GM18499 (cell line): Measurements from ENCODE around the gene PTPRM.

Experiments used
- ATAC-seq: cut with Tn5 transposase; IDR thresholded peaks from one replicate; pipeline ENCODE4 v1.9.1; 2021; ENCODE audit warnings: moderate number of reproducible peaks; ENCODE audit not compliant: insufficient read depth, unreplicated experiment

Gene PTPRM

DNA sequence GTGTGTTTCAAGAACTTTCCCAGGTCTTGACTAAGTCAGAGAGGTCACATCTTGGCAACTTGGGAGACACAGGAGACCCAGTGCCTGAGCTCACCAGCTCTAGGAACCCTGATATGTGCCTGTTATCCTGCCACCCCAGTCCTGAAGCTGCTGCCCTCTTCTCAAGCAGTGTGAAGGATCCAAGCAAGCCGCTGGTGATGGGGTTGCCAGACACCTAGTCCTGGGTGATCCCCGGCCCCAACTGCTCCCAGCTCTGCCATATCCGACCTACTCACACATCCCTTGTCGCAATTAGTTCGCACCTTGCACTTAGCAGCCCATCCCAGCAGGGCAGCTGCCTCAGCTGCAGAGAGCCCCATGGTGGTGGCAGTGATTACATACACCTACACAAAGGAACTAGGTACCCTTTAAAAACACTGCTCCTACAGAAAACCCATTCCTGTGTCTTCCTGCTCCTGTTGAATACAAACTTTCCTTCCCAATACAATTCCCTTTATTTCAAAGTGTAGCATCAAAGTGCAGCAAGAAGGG is 794.9 kb downstream of the PTPRM start:
- ATAC-seq: no peak

GRCh38 chr18:8362863-8363262 is 795.7 kb downstream of the PTPRM start:
- ATAC-seq: no peak

- ATAC-seq: no peak
Observed at GRCh38 chr18:8364385-8364784, 797.3 kb downstream of the PTPRM start.

DNA sequence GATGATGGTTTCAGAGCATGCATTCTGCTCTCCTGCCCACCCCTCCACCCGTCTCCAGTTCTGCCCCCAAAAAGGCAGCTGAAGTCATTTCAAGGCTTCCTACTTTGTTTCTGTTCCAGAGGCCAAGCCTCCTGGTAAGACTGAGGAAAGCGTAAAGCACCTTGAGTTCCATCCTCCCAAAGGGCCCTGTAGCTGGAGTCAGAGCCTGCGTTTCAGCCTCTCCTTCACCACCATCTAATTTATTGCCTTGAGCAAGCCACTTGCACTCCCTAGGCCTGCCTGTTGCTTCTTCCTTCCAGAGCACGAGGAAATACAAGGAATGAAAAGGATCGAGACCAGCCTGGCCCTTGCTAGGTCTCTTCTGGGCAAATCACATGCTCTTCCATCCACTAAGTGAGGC is 797.9 kb downstream of the PTPRM start:
- no peak for ATAC-seq

DNA sequence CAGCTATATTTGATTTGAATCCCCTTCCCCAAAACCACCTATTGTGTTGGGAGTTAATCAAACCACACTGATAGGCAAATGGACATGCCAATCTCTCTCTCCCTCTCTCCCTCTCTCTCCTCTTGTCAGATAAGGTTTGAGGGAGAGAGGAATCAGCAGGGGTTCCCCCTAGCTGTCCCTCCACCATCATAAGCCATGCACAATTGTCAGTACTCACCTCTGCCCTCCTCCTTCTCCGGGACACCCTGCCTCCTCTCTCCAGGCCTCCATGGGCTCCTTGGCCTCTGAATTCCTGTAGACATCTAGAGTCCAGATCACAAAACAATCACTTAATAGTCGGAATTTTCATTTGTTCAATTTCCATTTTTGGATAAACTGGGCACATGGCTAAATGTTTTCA is 798.4 kb downstream of the PTPRM start:
- ATAC-seq: no peak

DNA sequence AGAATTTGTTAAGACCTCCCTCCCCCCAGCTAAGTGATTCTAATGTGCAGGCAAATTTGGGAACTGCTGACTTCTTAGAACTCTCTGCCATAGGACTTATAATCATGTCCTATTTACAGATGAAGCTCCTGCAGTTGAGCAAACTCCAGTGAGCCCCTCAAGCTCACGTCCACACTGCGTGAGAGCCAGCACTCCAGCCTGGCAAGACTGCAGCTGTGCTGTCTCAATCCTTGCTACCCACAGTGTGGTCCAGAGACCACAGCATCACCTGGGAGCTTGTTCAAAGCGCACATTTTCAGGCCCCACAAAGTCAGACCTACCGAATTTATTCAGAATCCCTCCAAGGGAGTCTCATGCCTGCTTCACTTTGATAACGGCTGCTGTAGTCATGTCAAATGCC is 799.0 kb downstream of the PTPRM start:
- ATAC-seq: no peak

GRCh38 chr18:8366656-8367055 is 799.5 kb downstream of the PTPRM start:
- no peak for ATAC-seq

- ATAC-seq: no peak
Observed at GRCh38 chr18:8367217-8367988, 800.3 kb downstream of the PTPRM start.

GRCh38 chr18:8368512-8369217 is 801.5 kb downstream of the PTPRM start:
- no peak for ATAC-seq

- no peak for ATAC-seq
Observed at GRCh38 chr18:8373486-8373885, 806.4 kb downstream of the PTPRM start.

DNA sequence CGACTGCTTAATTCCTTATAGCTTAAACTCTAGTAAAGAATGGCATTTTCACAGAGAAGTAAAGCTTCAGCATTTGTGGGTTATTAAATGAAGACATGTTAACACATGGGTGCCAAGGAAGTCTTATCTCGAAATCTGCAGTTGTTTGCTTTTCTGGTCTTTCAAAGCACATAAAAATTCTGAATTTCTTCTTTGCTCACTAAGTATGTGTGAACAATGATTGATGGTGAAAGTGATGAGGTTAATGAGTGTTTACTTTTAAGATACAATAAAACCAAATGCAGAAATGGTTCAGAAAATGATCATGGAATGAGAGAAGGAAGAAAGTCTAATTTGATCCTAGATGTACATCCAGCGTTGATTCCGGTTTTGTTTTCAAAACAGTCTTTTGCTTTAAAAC is 807.6 kb downstream of the PTPRM start:
- no peak for ATAC-seq

- ATAC-seq: no peak
Observed at GRCh38 chr18:8375249-8375648, 808.1 kb downstream of the PTPRM start.

- ATAC-seq: no peak
Observed at GRCh38 chr18:8376113-8376512, 809.0 kb downstream of the PTPRM start.

- ATAC-seq: no peak
Observed at GRCh38 chr18:8379187-8379941, 812.2 kb downstream of the PTPRM start.

DNA sequence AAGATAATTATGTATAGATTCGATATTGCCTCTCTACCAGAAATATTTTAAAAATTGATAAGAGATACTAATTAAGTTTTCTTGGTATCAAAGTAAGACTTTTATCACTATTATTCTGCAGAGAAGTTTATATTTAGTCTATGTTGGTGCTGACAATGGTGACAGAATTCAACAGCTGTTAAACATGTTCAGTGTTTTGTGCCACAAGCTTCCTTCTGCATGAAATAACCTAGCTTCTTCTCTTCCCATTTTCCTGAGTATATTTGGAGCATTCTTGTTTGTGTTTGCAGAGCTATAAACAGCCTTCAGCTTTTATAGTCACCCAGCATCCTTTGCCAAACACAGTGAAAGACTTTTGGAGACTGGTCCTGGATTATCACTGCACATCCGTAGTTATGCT is 812.9 kb downstream of the PTPRM start:
- ATAC-seq: no peak

DNA sequence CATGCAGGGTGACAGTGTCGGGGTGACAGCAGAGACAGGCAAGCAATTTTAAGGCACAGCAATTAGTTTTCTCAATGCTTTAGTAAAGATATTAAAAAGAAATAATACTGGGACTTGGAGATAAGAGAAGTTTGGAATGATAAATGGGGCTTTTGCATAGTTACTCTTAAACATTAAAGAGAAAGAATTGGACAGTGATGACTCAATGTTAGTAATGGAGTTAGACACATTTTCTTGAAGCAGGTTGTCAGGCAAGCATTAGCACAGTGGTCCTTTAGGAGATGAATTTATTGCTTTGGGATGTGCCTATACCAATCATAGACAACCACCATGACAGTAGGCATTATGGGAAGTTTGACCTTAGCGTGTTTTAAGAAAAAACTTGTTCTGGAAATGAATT is 813.8 kb downstream of the PTPRM start:
- no peak for ATAC-seq

DNA sequence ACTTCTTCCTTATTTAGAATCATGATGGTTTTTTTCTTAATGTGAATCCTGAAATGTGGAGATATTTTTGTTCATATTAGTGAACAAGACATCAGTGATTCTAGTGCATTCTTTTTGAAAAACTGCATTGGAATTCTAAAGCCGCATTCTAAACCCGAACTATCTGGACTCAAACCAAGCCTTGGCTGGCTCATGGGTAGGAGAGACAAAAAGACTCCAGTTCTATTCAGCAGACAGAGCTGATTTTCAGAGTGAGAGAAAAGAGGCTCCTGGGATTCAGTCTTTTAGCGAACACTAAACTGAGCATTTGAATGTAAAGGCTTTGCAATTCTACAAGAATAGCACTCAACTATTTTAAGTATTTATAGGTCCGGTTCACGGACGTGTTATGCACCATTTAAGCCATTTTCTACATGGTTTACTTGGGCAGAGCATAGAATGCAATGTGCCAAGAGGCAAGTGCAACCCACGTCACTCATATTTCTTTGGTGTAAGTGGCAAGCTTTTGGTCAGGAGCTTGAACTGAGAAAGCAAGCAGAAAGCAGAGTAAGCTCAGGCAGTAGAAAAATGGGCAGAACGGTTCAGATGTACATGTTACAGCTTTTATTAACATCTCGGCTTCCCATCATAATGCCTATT is 814.8 kb downstream of the PTPRM start:
- ATAC-seq: no peak

DNA sequence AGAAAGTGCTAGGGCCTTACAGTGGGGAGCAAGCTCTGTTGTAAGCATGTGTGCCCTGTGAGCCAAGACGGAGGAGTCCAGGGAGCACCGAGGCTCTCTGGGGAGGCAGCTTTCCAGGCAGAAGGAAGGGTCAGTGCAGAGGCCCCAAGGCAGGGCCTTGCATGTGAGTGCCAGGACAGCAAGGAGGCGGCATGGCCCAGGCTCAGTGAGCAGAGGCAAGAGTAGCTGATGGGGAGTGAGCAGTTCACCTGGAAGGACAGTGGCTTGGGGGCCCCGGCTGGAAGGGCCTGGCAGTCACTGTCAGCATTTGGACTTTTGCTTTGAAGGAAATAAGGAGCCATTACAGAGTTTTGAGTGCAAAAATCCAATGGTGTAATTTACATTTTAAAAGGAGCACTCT is 818.3 kb downstream of the PTPRM start:
- no peak for ATAC-seq

- no peak for ATAC-seq
Observed at GRCh38 chr18:8386669-8387380, 819.7 kb downstream of the PTPRM start.
